NCI-H526 treated with DMSO at 0.1 percent for 48 hours (cell line): Measurements from ENCODE around the gene THAP2.

Experiments
- DNase-seq: peaks from one replicate; lab custom pipeline; 2025; lab: John Stamatoyannopoulos, UW

THAP2 gene

GRCh38 chr12:71703206-71703605 is 39.1 kb downstream of the THAP2 start:
- no peak for DNase-seq

- DNase-seq: no peak
These were observed 40.8 kb downstream of the THAP2 start for GRCh38 chr12:71704920-71705319.

DNA sequence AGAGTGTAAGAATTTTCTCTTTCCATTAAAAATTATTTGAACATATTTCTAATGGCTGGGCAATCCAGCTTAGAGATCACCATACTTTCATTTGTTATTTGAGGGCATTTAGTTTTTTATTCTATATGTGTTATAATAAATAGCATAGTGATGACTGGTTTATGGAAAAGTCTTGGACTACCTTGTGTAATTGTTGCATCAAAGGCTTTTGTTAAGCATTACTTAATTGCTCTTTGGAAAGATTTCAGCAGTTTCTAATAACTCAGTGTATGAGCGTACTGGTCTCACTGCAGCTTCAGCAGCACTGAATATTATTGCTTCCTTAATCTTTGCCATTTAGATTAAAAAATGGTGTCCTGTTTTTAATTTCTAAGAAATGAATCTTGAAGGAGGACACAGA is 44.6 kb downstream of the THAP2 start:
- no peak for DNase-seq

GRCh38 chr12:71710276-71711125 is 46.4 kb downstream of the THAP2 start:
- DNase-seq: no peak

GRCh38 chr12:71718611-71719010 is 54.5 kb downstream of the THAP2 start:
- no peak for DNase-seq

- no peak for DNase-seq
These were observed 55.7 kb downstream of the THAP2 start for GRCh38 chr12:71719647-71720370.

GRCh38 chr12:71721783-71722505 is 57.8 kb downstream of the THAP2 start:
- DNase-seq: no peak

- no peak for DNase-seq
These were observed 60.9 kb downstream of the THAP2 start for GRCh38 chr12:71725011-71725410.

DNA sequence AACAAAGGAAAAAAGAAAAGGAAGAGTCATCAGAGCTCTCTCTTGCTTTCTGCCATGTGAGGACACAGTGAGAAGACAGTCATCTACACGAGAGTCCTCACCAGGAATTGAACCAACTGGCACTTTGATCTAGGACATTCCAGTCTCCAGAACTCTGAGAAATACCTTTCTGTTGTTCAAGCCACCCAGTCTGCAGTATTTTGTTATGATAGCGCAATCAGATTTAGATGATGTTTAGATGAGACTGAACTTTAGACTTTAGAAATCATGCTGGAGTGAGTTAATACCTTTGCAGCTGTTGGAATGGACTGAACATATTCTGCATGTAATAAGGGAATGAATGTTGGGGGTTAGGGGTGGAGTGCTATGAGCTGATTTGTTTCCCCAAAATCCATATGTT is 62.4 kb downstream of the THAP2 start:
- no peak for DNase-seq

DNA sequence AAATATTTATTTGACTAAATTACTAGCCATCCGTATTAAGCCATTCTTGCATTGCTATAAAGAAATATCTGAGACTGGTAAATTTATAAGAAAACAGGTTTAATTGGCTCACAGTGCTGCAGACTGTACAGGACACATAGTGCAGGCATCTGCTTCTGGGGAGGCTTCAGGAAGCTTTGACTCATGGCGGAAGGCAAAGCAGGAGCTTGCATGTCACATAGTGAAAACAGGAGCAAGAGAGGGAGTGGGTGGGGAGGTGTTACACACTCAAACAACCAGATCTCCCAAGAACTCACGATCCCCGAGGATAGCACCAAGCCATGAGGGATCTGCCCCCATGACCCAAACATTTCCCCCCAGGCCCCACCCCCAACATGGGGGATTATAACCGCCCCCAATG is 63.9 kb downstream of the THAP2 start:
- DNase-seq: no peak
